ENCODE results near the gene CAPN9.

DNA sequence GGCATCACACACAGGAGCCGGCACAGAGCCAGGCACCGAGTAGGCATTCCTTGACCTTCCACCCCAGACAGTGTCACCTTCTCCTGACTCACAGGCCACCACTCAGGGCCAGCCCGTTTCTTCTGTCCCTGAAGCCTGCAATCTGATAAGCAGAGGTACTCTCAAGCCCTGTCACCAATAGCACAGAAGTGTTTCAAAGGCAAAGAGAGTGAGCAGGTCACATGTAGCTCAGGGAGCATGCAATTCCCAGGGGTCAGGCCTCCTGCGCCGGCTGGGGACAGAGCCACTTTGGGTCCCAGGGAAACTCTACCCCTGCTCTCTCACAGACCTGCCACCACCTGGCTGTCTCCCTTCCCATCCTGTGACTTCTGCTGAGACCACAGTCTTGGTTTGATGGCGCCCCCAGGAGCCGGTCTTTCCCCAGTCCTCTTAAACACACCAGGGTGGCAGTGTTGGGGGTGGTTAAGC, 13.2 kb downstream of the CAPN9 start:
- no peak for TF ChIP-seq POLR2A (IDR thresholded peaks at IDR 0.05; ENCODE audit: extremely low read depth, insufficient read length)
- TF ChIP-seq, protein P1, sequence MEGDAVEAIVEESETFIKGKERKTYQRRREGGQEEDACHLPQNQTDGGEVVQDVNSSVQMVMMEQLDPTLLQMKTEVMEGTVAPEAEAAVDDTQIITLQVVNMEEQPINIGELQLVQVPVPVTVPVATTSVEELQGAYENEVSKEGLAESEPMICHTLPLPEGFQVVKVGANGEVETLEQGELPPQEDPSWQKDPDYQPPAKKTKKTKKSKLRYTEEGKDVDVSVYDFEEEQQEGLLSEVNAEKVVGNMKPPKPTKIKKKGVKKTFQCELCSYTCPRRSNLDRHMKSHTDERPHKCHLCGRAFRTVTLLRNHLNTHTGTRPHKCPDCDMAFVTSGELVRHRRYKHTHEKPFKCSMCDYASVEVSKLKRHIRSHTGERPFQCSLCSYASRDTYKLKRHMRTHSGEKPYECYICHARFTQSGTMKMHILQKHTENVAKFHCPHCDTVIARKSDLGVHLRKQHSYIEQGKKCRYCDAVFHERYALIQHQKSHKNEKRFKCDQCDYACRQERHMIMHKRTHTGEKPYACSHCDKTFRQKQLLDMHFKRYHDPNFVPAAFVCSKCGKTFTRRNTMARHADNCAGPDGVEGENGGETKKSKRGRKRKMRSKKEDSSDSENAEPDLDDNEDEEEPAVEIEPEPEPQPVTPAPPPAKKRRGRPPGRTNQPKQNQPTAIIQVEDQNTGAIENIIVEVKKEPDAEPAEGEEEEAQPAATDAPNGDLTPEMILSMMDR (IDR thresholded peaks at IDR 0.05; ENCODE audit: low read depth, low read length): no peak
- no peak for TF ChIP-seq MAX (IDR thresholded peaks at IDR 0.05; ENCODE audit: low read depth, low read length)

Measured in NB4 (cell line).